CD14-positive monocyte (primary cell): ENCODE measurements around the gene SS18L1. TPM values are rescaled to one million over a fixed set of nuclear protein-coding genes. Genes with fewer than 3 reads are reported as not detected.

Experiments used
- DNase-seq, 3 donors: peaks; one replicate each; pipeline ENCODE4 v3.0.0-alpha.2; 2011 to 2022
- H2AFZ ChIP-seq: 2 replicates; pipeline ENCODE4 v1.6.0; 2012; ENCODE audit warnings: mild to moderate bottlenecking, low read depth, low read length, inconsistent platforms; ENCODE audit not compliant: insufficient read depth, poor library complexity, severe bottlenecking
- H3K27ac ChIP-seq, 2 donors: 1 replicate in 1 of 2; 2 replicates in 1 of 2; pipeline ENCODE4 v1.5.1; 2012 to 2013; ENCODE audit warnings: low read length in 2 of 2, control low read depth in 1 of 2, inconsistent platforms in 1 of 2, low read depth in 1 of 2, mild to moderate bottlenecking in 1 of 2
- H3K27me3 ChIP-seq, 2 donors: one replicate each; pipeline versions ENCODE4 v1.6.0 to v1.6.1; 2011 to 2013; ENCODE audit warnings: low read length in 2 of 2; ENCODE audit not compliant: control insufficient read depth in 2 of 2, insufficient read depth in 2 of 2
- H3K36me3 ChIP-seq, 2 donors: replicated peaks in 1 of 2; 1 replicate in 1 of 2; 2 replicates in 1 of 2; pipeline versions ENCODE4 v1.5.1 to v1.6.1; 2012 to 2013; ENCODE audit warnings: low read length in 2 of 2, control low read depth in 1 of 2, inconsistent platforms in 1 of 2, mild to moderate bottlenecking in 1 of 2; ENCODE audit not compliant: insufficient read depth in 2 of 2, control insufficient read depth in 1 of 2
- H3K4me1 ChIP-seq, 2 donors: 1 replicate in 1 of 2; 2 replicates in 1 of 2; pipeline versions ENCODE4 v1.5.1 to v1.6.1; 2012 to 2013; ENCODE audit warnings: low read length in 2 of 2, control low read depth in 1 of 2, inconsistent platforms in 1 of 2, mild to moderate bottlenecking in 1 of 2, moderate library complexity in 1 of 2; ENCODE audit not compliant: insufficient read depth in 2 of 2, control insufficient read depth in 1 of 2
- H3K4me2 ChIP-seq: replicated peaks from 2 replicates; pipeline ENCODE3; 2012; ENCODE audit warnings: low read length, moderate library complexity, mild to moderate bottlenecking; ENCODE audit not compliant: poor library complexity, severe bottlenecking; ENCODE audit errors: extremely low read depth
- H3K4me3 ChIP-seq, 3 experiments: fragments of 200-600 bp in 1 of 3; sonication (generic) in 1 of 3; replicated peaks in 1 of 3; 1 replicate in 2 of 3; 2 replicates in 1 of 3; pipeline ENCODE4 v1.5.1; 2011 to 2013; ENCODE audit warnings: low read length in 3 of 3, mild to moderate bottlenecking in 3 of 3, control low read depth in 2 of 3, low read depth in 2 of 3, inconsistent platforms in 1 of 3, moderate library complexity in 1 of 3
- H3K79me2 ChIP-seq: 2 replicates; pipeline ENCODE4 v1.6.0; 2012; ENCODE audit warnings: mild to moderate bottlenecking, control low read depth, inconsistent platforms, low read length, moderate library complexity; ENCODE audit not compliant: insufficient read depth
- H3K9ac ChIP-seq: 2 replicates; pipeline ENCODE4 v1.6.0; 2017; ENCODE audit warnings: low read length, mild to moderate bottlenecking; ENCODE audit not compliant: insufficient read depth, poor library complexity, severe bottlenecking
- H3K9me3 ChIP-seq, 2 donors: replicated peaks in 1 of 2; 1 replicate in 1 of 2; 2 replicates in 1 of 2; pipeline versions ENCODE4 v1.5.1 to v1.6.1; 2012 to 2013; ENCODE audit warnings: low read length in 2 of 2, control low read depth in 1 of 2; ENCODE audit not compliant: control insufficient read depth in 1 of 2, insufficient read depth in 1 of 2
- H4K20me1 ChIP-seq: 2 replicates; pipeline ENCODE4 v1.6.0; 2012; ENCODE audit warnings: mild to moderate bottlenecking, low read length, control low read depth, moderate library complexity; ENCODE audit not compliant: insufficient read depth
- H3K27ac Mint-ChIP-seq, 7 donors: one replicate each; pipeline ENCODE4 v1.8.0; 2020; ENCODE audit warnings: mild to moderate bottlenecking in 7 of 7, mixed read lengths in 7 of 7, moderate library complexity in 6 of 7, inconsistent platforms in 2 of 7
- H3K27me3 Mint-ChIP-seq, 3 donors: one replicate each; pipeline ENCODE4 v1.8.0; 2021 to 2022; ENCODE audit warnings: low read depth in 3 of 3, mild to moderate bottlenecking in 3 of 3, mixed read lengths in 3 of 3, moderate library complexity in 3 of 3, inconsistent platforms in 1 of 3
- H3K36me3 Mint-ChIP-seq, 2 donors: one replicate each; pipeline ENCODE4 v1.8.0; 2020; ENCODE audit warnings: mixed read lengths in 2 of 2, inconsistent platforms in 1 of 2, mild to moderate bottlenecking in 1 of 2
- H3K4me1 Mint-ChIP-seq: one replicate; pipeline ENCODE4 v1.8.0; 2020; ENCODE audit warnings: mild to moderate bottlenecking, mixed read lengths
- H3K4me3 Mint-ChIP-seq, 2 donors: one replicate each; pipeline ENCODE4 v1.8.0; 2020; ENCODE audit warnings: mild to moderate bottlenecking in 2 of 2, mixed read lengths in 2 of 2, moderate library complexity in 1 of 2
- H3K9me3 Mint-ChIP-seq, 7 donors: one replicate each; pipeline ENCODE4 v1.8.0; 2020 to 2022; ENCODE audit warnings: mixed read lengths in 7 of 7, mild to moderate bottlenecking in 6 of 7, moderate library complexity in 6 of 7, inconsistent platforms in 2 of 7
- CTCF ChIP-seq: fragments of 200-600 bp; IDR thresholded peaks from one replicate; pipeline ENCODE4 v1.8.0; 2022; ENCODE audit warnings: antibody characterized with exemption, mild to moderate bottlenecking
- WGBS: methylation state at CpG from one replicate; pipeline ENCODE4 v1.1.5; 2013; ENCODE audit warnings: missing lambda C conversion rate; ENCODE audit not compliant: insufficient coverage; 5-methylcytosine and 5-hydroxymethylcytosine counted together
- intact Hi-C, 2 donors: fragments of 100-400 bp; cut with micrococcal nuclease; formaldehyde crosslinking; loops; one replicate each; pipeline versions ENCODE4 v1.15.0 to v1.15.1; 2023
- polyA plus RNA-seq, 3 donors: library from polyadenylated mRNA; depleted of rRNA in 1 of 3; unstranded in 2 of 3; stranded (reverse) in 1 of 3; fragments of 300-500 nt in 2 of 3; fragments of >200 nt in 1 of 3; fragmentation: Illumina TruSeq in 2 of 3; gene quantifications; 1 replicate in 2 of 3; 2 replicates in 1 of 3; pipeline ENCODE4 v1.2.3, GENCODE V29; 2012 to 2021

The SS18L1 gene
- polyA plus RNA-seq, 3 donors = 0.75 to 16.5 (median 1.1) TPM

GRCh38 chr20:62211216-62211615 lies 67.6 kb downstream of the SS18L1 start:
- H4K20me1 ChIP-seq = no peaks in the 10 kb centered on the region
- H2AFZ ChIP-seq = no peak overlapping the region
- WGBS = 93% methylated on average over 6 of the region's 8 CpGs
- no peak for TF ChIP-seq CTCF
- intact Hi-C loops = no loop called here
- Mint-ChIP-seq H3K36me3 (peaks cover 0 to 2% of the 10 kb centered on the region in 2 donors), H3K27me3 (peaks cover 5 to 27% (median 9%) of the 10 kb centered on the region in 3 donors), H3K4me3 (no peak overlapping the region), H3K27ac (no peak overlapping the region), H3K4me1 (no peaks in the 10 kb centered on the region), H3K9me3 (no peaks in the 10 kb centered on the region)
- H3K27ac ChIP-seq = no peak overlapping the region
- no peak for DNase-seq
- H3K9ac ChIP-seq = no peak overlapping the region
- no peaks in the 10 kb centered on the region for H3K9me3 ChIP-seq
- no peaks in the 10 kb centered on the region for H3K4me1 ChIP-seq
- H3K79me2 ChIP-seq = no peaks in the 10 kb centered on the region
- no peaks in the 10 kb centered on the region for H3K36me3 ChIP-seq
- no peak overlapping the region for H3K4me3 ChIP-seq
- no peak overlapping the region for H3K4me2 ChIP-seq
- peaks cover 0 to 9% of the 10 kb centered on the region in 2 donors for H3K27me3 ChIP-seq

- Histone ChIP-seq H3K79me2 (no peaks in the 10 kb centered on the region), H2AFZ (no peak overlapping the region), H3K9me3 (no peaks in the 10 kb centered on the region), H3K4me3 (no peak overlapping the region), H3K36me3 (no peaks in the 10 kb centered on the region), H3K9ac (no peak overlapping the region), H4K20me1 (no peaks in the 10 kb centered on the region), H3K4me1 (no peaks in the 10 kb centered on the region), H3K27me3 (peaks cover 0 to 9% of the 10 kb centered on the region in 2 donors), H3K4me2 (no peak overlapping the region), H3K27ac (no peak overlapping the region)
- no peak for DNase-seq
- H3K9me3 Mint-ChIP-seq = no peaks in the 10 kb centered on the region
- TF ChIP-seq CTCF = no peak
- intact Hi-C loops = no loop called here
- H3K4me3 Mint-ChIP-seq = no peak overlapping the region
- H3K36me3 Mint-ChIP-seq = no peaks in the 10 kb centered on the region
- 83% methylated on average over 6 of the region's 9 CpGs for WGBS
- peaks cover 5 to 27% (median 9%) of the 10 kb centered on the region in 3 donors for H3K27me3 Mint-ChIP-seq
- no peaks in the 10 kb centered on the region for H3K4me1 Mint-ChIP-seq
- H3K27ac Mint-ChIP-seq = no peak overlapping the region
These were observed 68.3 kb downstream of the SS18L1 start for GRCh38 chr20:62211769-62212288.
